BE2C (cell line): ENCODE results near the gene KRTAP1-1. TPM values are rescaled to one million over a fixed set of nuclear protein-coding genes. Genes with fewer than 3 reads are reported as not detected.
"Not testable (repeated sequence)": the region's sequence is repeated elsewhere in the genome, so short reads cannot be mapped to it uniquely, and the experiment has no call there.

ENCODE experiments used
- DNase-seq: peaks from one replicate; pipeline ENCODE4 v3.0.0-alpha.2; 2020
- H3K27me3 ChIP-seq: fragments of 250-450 bp; sonication (Bioruptor Pico); 2 replicates; pipeline ENCODE4 v1.5.1; 2020; ENCODE audit warnings: mild to moderate bottlenecking
- H3K36me3 ChIP-seq: fragments of 250-450 bp; sonication (Bioruptor Pico); 2 replicates; pipeline ENCODE4 v1.5.1; 2020; ENCODE audit warnings: mild to moderate bottlenecking
- H3K4me1 ChIP-seq: fragments of 250-450 bp; sonication (Bioruptor Pico); 2 replicates; pipeline ENCODE4 v1.5.1; 2020
- H3K4me3 ChIP-seq: 2 replicates; pipeline ENCODE4 v1.5.1; 2011; ENCODE audit warnings: low read depth, low read length
- H3K9me3 ChIP-seq: fragments of 250-450 bp; sonication (Bioruptor Pico); 2 replicates; pipeline ENCODE4 v1.5.1; 2020
- polyA plus RNA-seq: library from polyadenylated mRNA; unstranded; fragments of >200 nt; gene quantifications from one replicate; pipeline ENCODE4 v1.2.1, GENCODE V29; 2012; ENCODE audit warnings: low read depth, missing spikeins; ENCODE audit not compliant: insufficient read length, insufficient read depth
- TF ChIP-seq, protein P1 (sequence below): IDR thresholded peaks from 2 replicates; pipeline ENCODE4 v1.5.1; 2012; ENCODE audit warnings: mild to moderate bottlenecking, low read depth, low read length

KRTAP1-1 gene
- polyA plus RNA-seq: not detected

DNA sequence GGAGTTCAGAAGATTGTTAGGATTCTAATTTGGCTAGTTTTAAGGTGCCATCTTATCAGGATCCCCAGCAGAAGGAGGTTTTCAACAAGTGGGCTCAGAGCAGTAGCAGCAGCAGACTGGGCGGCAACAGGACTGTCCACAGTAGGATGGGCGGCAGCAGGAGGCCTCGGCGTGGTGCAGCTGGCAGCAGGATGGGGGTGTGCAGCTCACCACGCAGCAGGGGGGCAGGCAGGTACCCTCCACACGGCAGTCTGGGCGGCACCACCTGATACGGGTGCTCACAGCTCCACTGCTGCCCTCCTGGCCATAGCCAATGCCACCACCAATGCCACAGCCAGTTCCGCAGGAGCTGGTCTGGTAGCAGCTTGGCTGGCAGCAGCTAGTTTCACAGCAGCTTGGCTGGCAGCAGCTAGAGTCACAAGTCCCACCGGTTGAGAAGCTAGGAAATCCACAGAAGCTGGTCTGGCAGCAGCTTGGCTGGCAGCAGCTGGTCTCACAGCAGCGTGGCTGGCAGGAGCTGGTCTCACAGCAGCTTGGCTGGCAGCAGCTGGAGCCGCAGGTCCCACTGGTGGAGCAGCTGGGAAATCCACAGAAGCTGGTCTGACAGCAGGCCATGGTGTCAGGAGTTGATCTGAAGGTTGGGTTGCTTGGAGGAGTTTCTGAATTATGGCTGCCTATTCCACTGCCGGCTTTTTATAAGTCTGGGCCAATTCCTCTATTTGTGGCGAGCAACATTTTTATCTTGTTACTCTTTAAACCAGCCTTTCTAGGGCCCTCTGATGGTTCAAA, at the start of gene KRTAP1-1:
KRTAP1-1 (minus strand) TSS at position 668 of the 789 bp plus-strand sequence; CDS start at position 615, 53 bp downstream.
- DNase-seq: not testable (repeated sequence)

GRCh38 chr17:41088760-41089352, 47.6 kb upstream of the KRTAP1-1 start:
- not testable (repeated sequence) for H3K9me3 ChIP-seq, H3K36me3 ChIP-seq, H3K27me3 ChIP-seq, DNase-seq, H3K4me1 ChIP-seq, H3K4me3 ChIP-seq

More for the DNA sequence above, at the start of gene KRTAP1-1:
- not testable (repeated sequence) for H3K9me3 ChIP-seq, H3K4me3 ChIP-seq, H3K4me1 ChIP-seq, H3K36me3 ChIP-seq
- peaks cover 28% of the 10 kb centered on the region for H3K27me3 ChIP-seq

DNA sequence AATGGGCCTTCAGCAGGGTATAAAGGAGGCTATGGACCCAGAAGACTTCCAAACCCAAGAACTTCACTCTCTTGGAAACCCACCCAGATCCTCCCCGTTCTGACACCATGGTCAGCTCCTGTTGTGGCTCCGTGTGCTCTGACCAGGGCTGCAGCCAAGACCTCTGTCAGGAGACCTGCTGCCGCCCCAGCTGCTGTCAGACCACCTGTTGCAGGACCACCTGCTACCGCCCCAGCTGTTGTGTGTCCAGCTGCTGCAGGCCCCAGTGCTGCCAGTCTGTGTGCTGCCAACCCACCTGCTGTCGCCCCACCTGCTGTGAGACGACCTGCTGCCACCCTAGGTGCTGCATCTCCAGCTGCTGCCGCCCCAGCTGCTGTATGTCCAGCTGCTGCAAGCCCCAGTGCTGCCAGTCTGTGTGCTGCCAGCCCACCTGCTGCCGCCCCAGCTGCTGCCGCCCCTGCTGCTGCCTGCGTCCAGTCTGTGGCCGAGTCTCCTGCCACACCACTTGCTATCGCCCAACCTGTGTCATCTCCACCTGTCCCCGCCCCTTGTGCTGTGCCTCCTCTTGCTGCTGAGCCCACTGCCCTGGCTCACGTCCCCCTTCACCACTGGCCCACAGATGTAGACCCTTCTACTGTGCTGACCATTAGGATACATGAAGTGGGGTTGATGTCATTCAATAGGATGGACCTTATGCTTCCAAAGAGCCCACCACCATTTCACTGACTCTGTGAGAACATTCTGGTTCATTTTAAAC, 43.0 kb upstream of the KRTAP1-1 start, which contains the start of gene KRTAP4-7:
KRTAP4-7 (plus strand) TSS at position 51 of the 757 bp plus-strand sequence; CDS start at position 108, 57 bp downstream.
- H3K4me3 ChIP-seq, H3K27me3 ChIP-seq, H3K36me3 ChIP-seq, H3K9me3 ChIP-seq, H3K4me1 ChIP-seq, DNase-seq: not testable (repeated sequence)

- H3K4me1 ChIP-seq, H3K4me3 ChIP-seq, H3K9me3 ChIP-seq, DNase-seq, H3K27me3 ChIP-seq, H3K36me3 ChIP-seq: not testable (repeated sequence)
These were observed 42.2 kb upstream of the KRTAP1-1 start for GRCh38 chr17:41083427-41083826.

DNA sequence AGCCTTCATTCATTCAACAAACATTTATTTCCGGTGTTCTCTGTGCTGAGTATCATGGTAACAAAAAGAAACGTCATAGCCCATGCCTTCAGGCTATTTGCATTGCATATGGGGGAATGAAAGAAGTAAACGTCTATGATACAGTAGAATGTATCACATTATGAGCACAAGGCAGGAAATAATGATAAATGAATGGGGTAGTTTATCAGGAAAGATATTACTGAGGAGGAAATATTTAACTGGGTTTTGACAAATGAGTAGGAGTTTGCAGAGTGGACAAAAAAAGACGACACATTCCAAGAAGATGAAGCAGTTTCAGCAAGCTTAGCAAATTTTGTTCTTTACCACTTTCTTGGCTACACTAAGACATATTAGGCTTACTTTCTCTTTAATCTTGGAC, 41.4 kb upstream of the KRTAP1-1 start:
- H3K36me3 ChIP-seq: no peaks in the 10 kb centered on the region
- no peaks in the 10 kb centered on the region for H3K4me1 ChIP-seq
- no peak overlapping the region for H3K4me3 ChIP-seq
- no peak for DNase-seq
- no peaks in the 10 kb centered on the region for H3K9me3 ChIP-seq
- TF ChIP-seq, protein P1, sequence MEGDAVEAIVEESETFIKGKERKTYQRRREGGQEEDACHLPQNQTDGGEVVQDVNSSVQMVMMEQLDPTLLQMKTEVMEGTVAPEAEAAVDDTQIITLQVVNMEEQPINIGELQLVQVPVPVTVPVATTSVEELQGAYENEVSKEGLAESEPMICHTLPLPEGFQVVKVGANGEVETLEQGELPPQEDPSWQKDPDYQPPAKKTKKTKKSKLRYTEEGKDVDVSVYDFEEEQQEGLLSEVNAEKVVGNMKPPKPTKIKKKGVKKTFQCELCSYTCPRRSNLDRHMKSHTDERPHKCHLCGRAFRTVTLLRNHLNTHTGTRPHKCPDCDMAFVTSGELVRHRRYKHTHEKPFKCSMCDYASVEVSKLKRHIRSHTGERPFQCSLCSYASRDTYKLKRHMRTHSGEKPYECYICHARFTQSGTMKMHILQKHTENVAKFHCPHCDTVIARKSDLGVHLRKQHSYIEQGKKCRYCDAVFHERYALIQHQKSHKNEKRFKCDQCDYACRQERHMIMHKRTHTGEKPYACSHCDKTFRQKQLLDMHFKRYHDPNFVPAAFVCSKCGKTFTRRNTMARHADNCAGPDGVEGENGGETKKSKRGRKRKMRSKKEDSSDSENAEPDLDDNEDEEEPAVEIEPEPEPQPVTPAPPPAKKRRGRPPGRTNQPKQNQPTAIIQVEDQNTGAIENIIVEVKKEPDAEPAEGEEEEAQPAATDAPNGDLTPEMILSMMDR: no peak
- peaks cover 6% of the 10 kb centered on the region; the same call in 1 of the 2 replicates for H3K27me3 ChIP-seq

- TF ChIP-seq, protein P1: no peak
- H3K4me1 ChIP-seq: no peaks in the 10 kb centered on the region
- no peak overlapping the region for H3K4me3 ChIP-seq
- DNase-seq: no peak
- no peaks in the 10 kb centered on the region for H3K9me3 ChIP-seq
- H3K36me3 ChIP-seq: no peaks in the 10 kb centered on the region
- H3K27me3 ChIP-seq: peaks cover 6% of the 10 kb centered on the region
These were observed 35.5 kb upstream of the KRTAP1-1 start for GRCh38 chr17:41076788-41077187.

DNA sequence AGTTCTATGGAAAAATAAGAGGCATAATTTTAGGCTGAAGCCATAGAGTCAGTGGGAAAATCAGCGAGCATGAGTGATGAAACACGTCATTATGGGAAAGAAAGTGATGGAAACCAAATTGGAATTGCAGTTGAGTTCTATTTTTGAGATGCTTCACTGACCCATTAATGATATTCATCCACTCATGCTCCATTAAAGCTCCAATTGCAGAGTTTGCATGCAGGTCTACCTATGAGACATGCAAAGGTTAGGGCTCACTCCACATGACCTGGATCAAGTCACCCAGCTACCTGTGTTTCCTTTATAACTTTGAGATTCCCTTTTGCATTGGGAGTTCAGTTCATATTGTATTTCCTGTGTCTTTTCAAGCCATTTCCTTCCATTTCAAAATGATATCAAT, 32.4 kb upstream of the KRTAP1-1 start:
- no peaks in the 10 kb centered on the region; the same call in none of the 2 replicates for H3K27me3 ChIP-seq
- no peaks in the 10 kb centered on the region for H3K9me3 ChIP-seq
- TF ChIP-seq, protein P1: no peak
- H3K36me3 ChIP-seq: no peaks in the 10 kb centered on the region
- no peak overlapping the region for H3K4me3 ChIP-seq
- no peak for DNase-seq
- H3K4me1 ChIP-seq: no peaks in the 10 kb centered on the region
